Retina (tissue), 1 donor: Measurements from ENCODE around the gene CHN1.

Experiments
- DNase-seq: peaks from one replicate; pipeline ENCODE4 v3.0.0-alpha.2; 2016

CHN1 gene

DNA sequence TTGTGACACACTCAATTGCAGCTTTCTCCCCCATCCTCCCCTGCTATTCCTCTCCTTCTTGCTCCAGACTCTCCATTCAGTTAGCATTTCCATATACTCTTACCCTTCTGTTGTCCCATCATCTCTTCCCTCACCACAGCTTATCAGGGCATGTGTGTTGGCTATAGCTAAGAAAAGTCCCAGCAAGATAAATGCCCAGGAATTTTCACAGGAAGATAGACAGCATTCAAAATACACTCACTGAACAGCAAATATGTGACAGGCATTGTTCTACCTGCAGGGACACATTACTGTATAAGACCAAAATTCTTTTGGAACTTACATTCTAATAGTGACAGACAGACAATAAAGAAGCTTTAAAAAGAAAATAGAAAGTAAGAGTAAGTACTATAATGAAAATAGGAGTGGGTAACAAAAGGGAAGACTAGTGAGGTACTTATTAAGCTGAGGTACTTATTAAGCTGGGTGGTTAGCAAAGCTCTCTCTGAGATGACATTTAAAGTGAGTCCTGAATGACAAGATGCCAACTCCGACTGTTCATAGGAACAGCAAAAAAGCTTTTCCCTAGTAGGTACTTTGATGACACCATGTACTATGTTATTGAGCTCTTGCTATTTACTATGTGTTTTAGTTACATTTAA, 86.2 kb downstream of the CHN1 start:
- DNase-seq, result no peak

DNA sequence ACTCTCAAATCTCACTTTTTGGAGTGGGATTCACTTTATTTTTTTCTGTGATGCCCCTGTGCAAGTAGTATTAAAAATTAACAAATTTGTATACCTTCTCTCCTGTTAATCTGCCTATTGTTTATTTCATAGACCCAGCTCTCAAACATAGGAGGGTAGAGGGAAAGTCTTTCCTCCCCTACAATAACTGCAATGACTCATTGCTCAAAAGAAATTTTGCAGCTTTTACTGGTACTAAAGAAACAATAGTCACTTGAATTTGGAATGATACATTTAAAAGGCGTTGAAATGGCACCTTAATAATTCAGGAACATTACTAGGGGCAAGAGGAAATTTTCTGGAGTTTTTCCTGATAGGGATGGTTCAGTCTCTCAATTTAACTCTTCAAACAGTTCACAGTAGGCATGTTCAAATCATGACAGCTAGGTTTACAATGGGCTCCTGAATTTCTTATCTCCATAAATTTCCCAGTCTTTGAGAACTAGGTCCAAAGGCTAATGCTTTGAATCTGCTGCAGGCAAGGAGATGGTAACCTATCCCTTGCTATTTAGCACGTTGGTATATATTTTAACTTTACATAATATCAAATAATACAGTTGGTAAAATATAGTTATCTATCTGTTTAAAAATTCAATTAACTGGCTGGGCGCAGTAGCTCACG, 88.8 kb downstream of the CHN1 start:
- DNase-seq, result no peak

- DNase-seq, result no peak
These were observed 90.1 kb downstream of the CHN1 start for GRCh38 chr2:174914853-174915760.

DNA sequence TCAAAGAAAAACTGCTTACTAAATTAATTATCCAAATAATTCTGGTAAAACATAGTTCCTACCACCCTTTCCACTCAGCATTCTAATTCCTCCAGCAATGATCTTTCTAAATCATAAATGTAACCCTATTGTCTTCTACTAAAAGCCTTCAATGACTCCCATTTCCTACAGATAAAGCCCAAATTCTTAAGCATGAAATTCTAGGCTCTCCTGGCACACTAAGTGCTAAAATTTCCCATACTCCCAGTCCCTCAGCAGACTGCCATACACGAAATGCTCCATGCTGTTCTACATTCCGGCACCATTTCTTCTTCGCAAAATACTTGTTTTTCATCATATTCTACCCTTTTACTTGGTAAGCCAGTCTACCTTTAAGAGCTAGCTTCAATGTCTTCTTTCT, 96.9 kb downstream of the CHN1 start:
- no peak for DNase-seq

DNA sequence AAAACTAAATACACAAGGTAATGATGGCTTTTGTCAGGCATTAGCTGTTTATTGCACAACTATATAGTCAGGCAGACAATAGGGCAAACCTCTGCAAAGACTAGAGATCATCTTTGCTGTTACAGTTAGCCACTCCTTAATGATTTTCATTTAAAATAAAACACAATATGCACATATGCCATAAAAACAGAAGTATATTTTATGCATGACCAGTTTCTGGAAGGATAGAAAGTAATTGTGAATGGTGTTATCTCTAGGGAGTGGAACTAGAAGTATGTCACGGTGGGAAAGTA, 102.0 kb downstream of the CHN1 start:
- peak; percentile 26 for DNase-seq

DNA sequence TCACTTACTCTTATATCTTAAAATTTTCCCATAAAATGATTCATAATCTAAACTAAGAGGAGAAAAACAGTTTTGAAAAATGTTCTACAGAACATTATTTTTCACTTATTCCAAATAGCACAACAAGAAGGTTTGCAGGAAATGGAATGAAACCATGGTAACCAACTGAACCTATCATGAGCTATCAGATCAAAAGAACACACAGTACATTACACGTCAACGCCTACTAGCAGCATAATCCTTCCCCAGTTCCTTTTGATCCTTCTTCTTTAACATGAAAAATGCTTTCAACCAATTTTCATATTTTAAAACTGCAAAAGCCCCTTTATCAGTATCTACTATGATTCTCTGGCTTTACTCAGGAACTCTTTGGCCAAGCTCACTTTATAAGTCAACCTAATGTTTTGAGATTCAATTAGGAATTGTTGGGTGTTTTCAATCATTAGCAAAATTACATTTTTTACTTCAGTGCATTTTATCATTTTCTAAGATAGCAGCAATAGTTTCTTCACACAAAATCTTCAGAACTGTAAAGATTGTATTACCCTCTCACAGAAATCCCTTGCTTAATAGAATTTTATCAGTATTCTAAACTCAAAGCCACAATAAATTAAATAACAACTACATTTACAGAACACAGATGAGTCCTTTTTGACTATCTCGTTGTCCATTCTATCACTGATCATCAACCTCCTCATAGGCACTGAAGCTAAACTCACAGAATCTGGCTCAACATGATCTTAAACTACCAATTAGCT, 102.5 kb downstream of the CHN1 start:
- DNase-seq, result peak; percentile 34

DNA sequence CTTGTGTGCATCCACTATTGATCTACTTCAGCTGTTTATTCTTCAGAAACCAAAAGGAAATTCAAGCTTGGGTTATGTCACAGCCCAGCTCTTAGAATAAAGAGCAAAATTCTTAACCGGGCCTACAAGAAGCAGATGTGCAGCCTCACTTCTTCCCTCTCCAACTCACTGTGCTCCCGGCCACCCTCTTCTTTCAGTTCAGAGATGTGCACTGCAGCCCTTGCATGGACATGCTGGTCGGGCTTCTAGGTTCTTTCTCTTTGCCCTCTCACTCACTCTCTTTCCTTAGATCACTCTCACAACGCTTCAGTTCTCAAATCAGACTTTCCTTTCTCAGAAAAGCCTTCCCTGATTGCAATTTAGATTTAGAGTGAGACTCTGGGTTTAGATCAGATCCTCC, 104.1 kb downstream of the CHN1 start:
- peak; percentile 32 for DNase-seq

- no peak for DNase-seq
These were observed 107.9 kb downstream of the CHN1 start for GRCh38 chr2:174897286-174897685.

DNA sequence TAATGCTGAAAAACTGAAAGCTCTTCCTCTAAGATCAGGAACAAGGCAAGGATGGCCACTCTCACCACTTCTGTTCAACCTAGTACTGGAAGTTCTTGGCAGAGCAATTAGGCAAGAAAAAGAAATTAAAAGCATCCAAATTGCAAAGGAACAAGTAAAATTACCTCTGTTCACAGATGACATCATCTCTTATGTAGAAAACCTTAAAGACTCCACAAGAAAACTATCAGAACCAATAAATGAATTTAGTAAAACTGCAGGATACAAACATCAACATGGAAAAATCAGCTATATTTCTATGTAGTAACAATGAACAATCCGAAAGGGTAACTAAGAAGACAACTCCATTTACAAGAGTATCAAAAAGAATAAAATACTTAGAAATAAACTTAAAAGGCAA, 112.2 kb downstream of the CHN1 start:
- no peak for DNase-seq

- no peak for DNase-seq
These were observed 112.6 kb downstream of the CHN1 start for GRCh38 chr2:174892546-174892945.

DNA sequence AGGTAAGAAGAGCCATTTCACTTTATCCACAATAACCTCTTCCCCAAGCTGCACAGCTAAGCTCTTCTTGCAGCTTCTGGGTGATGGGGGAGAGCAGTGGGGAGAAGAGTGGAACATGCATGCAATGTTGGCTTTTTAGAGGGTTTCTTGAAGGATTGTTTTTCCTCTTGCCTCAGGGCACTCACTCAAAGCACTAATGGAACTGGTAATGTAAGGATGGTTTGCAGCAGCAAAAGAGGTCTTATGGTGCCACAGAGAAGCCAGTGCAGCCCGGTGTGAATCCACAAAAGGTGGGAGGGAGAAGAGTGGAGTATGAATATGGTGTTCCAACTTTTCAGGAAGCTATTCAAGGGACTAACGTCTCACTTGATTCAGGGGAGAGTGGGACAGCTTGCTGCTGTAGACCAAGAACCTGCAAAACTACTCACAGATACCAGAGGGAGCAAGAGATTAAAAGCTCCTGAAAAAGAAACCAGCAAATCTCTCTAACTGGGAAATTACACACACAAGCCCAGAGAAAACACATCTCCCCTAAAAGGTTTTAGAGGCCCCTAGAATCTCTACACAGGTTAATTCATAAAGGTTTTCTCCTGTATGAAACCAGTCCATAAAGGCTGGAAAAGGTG, 116.4 kb downstream of the CHN1 start:
- no peak for DNase-seq

GRCh38 chr2:174888146-174888545, 117.0 kb downstream of the CHN1 start:
- DNase-seq, result no peak

DNA sequence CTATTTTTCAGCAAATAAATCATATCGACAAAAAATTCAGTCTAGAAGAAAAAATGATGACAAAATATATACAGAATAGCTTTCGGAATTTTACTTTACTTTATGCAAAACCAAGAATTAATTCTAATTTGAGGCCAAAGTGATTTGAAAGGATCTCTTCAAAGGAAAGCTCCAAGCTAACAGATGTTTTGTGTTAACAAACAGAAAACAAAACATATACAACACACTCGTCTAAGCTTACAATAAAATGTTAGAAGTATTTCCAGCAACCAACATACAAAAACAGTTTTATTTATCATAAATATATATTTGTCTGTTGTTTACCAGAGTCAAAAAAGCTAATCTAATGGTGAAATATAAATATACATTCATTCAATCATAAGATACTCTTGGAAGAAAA, 122.8 kb downstream of the CHN1 start:
- DNase-seq, result no peak

- DNase-seq, result no peak
These were observed 123.5 kb downstream of the CHN1 start for GRCh38 chr2:174881678-174882077.

DNA sequence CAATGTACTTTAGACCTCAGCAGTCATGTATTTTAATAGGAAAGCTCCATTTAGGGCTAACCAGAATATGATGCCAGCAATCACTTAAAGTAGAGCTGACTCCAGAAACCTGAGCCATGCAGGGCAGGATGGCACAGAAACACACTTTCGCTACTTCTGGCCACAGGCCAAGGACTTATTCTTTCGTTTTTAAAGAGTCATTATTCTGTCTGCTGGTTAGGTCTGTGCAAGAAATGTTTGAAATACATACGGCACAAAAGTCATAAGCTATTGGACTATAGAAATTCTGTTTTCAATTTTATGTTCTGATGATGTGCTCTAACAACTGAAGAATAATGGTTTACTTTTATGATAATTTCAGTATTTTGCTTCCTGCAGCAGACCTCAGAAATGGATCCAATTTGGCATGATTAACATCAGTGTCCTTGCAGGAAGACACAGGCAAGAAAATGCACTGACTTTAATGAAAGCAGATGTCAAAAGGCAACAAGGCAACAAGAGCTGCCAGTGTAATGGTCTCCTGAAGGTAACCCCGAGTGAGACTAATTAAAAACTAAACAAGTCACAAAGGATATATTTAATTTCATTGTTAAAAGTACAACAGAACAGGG, 126.5 kb downstream of the CHN1 start:
- DNase-seq, result no peak

DNA sequence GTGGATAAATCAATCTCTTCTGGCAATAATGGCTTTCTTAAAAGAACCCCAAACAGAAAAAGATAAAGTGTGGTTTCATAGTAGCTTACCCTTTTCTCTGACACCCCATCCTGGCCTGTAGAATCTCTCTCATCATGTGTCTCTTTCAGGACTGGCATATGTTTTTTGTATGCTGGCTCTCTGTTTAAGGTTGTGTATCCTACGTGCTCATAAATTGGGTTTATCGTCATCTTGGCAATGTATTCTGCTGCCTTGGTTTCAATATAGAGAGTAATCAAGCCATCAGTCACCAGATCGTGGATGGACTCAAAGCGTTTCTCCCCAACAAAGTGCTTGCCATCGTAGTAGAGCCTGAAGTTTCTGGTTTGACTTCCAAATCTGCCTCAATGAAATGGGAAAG, 127.4 kb downstream of the CHN1 start:
- no peak for DNase-seq

DNA sequence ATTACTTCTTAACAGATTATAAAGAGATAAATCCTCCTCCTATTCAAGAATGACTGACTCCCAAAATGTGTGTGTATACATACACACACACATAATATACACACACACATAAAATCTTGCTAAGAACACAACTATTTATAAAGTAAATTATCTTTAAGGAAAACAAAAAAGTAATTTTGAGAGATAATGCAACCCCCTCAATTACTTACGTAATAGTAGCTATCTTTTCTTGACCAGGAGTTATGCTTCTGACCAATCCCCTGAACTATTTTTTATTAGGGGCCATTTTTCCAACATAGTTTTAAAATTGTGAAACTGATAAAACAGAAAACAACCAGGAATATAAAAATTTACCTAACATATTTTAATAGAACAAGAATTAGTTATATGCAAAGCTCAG, 127.9 kb downstream of the CHN1 start:
- no peak for DNase-seq

- DNase-seq, result no peak
These were observed 131.1 kb downstream of the CHN1 start for GRCh38 chr2:174874085-174874484.

DNA sequence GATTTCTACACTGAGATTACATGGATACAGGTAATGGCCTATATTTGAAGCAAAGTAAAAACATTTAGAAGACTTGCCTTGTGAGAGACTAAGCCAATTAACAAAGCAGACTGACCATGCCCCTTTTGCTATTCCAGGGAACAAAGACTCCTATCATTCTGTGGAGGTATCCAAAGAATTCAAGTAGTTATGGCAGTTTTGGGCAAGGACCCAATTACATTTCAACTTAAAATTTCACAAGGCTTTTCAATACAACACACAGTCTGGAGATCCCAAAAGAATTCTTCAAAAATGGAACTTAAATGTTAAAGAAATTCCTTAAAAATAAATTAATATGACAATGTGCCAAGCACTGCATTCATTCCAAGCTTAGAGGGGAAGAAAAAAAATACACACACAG, 131.7 kb downstream of the CHN1 start:
- DNase-seq, result no peak

DNA sequence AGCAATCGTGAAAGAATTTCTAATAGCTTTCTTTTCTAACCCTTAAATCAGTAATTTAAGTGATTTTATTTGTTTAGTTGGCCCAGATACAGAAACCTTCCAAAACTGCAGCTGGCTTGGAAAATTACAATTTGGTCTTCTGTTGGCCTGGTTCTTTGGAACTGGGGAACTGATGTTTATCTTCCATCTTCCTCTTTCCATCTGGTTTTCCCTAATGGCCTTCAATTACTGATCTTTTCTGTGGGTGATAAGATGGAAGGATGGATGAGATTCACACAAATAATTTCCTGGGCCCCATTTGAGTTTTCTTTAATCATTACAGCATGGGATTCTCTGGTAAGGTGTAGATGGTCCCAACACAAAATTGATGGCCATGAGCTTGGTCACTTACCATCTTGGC, 134.4 kb downstream of the CHN1 start:
- no peak for DNase-seq

- DNase-seq, result no peak
These were observed 136.3 kb downstream of the CHN1 start for GRCh38 chr2:174868878-174869277.

DNA sequence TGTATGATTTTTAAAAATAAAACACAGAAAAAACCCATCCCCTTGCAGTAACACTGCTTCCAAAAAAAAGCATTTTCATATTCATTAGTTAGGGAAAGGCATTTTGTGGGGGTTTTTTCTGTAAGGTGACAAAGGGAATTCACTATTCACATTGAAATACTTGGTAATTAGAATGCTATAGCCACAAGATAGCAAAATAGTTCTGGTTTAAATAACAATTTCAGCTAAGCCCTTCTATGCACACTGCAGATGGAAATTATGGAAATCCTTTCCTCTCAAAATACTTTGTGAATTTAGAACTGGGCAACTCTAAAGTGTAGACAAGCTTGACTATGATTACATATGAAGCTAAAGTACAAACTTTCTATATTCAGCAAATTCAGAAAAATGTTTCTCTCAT, 138.8 kb downstream of the CHN1 start:
- DNase-seq, result no peak

DNA sequence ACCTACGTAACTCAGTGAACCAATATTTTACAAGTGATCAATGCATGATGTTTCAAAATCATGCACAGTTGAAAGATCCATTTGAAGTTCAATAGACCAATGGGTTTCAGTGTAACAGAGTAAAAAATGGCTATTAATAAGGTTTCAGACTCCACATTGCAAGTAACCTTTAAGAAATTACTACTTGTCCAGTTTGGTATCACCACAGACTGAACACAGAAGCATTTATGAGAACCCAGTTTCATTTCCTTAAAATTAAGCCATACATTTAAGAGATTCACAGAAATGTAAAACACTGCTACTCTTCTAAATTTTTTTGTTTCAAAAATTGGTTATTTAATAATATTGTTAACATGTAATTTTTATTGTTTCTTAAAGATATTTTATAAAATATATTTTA, 142.0 kb downstream of the CHN1 start:
- DNase-seq, result no peak
